GM18505 (cell line): ENCODE data around the gene PICALM.
"Not testable (repeated sequence)": the region's sequence is repeated elsewhere in the genome, so short reads cannot be mapped to it uniquely, and the experiment has no call there.

Source experiments
- ATAC-seq: cut with Tn5 transposase; IDR thresholded peaks from one replicate; pipeline ENCODE4 v1.9.1; 2021; ENCODE audit not compliant: unreplicated experiment
- POLR2A ChIP-seq: IDR thresholded peaks from 4 replicates; pipeline ENCODE4 v1.6.1; 2011; ENCODE audit warnings: borderline replicate concordance; ENCODE audit not compliant: insufficient read depth, insufficient read length; ENCODE audit errors: extremely low read depth

PICALM gene

DNA sequence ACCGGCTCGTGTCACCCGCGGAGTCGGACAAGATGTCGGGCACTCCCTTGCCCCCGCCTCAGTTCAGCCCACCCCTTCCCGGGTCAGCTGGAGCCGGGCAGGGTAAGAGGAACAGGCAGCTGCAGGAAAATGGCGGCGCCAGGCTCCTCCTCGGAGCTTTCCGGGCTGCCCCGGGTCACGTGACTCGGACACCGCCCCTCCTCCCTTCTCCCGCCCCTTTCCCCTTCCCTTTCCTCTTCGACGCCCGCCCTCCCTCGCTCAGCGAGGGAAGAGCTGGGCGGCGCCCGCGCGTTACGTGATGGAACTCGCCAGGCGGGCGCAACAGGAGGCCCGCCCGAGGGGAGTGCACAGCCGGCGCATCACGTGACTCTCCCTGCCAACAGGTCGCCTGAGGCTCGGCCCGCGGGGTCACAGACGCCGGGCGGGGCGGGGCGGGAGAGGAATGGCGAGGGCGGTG, at the start of gene PICALM:
Gene PICALM, minus strand, starts transcription at position 134 of the 457 bp plus-strand sequence. CDS start 304 bp downstream, outside the sequence.
- TF ChIP-seq POLR2A = peak; percentile 70
- ATAC-seq = peak; percentile 78

GRCh38 chr11:86118253-86118652, 49.4 kb upstream of the PICALM start:
- no peak for ATAC-seq
- TF ChIP-seq POLR2A = no peak

DNA sequence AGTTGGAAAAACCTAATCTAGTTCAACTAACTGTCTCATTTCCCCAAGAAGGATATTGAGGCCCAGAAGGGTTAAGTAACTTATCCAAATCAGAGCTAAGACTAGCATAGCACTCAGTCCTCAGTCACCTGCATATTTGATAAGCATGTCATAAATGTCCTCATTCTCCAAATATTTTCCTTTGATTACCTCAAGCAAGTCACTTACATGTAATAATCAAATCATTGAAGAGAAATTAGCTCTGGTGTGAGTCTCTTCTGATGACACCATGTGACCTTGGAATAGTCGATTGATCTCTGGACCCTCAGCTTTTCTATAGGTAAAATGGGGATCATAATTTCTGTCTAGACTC, 48.8 kb upstream of the PICALM start:
- no peak for TF ChIP-seq POLR2A
- no peak for ATAC-seq

DNA sequence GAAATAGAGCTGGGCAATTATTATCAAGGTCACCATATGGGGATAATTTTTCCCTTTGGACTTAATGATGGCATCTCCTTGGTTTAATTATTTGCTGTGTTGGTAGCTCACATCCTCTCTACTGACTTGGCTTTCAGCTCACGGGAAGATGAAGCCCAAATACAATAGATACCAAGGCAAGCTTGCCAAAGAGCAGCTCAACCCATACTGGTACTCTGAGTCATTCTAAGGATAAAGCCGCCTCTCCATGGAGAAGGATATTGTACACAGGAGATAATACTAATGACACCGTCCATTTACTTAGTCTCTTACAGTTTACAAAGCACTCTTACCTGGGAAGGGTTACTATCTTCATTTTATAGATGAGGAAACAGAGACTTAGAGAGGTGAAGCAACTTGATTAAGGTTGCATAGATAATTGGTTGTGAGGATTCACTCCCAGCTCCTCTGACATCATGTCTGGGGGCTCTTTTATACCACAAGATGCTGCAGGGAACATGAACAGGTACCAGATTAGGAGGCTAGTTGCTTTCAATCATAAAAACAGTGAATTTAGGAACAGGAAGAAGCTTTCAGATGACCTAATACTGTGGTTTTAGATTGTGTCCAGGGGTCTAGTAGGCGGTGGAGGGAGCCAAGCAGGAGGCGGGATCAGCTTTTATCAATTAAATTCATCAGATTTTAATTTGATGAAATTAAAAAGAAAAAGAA, 48.3 kb upstream of the PICALM start:
- no peak for ATAC-seq
- TF ChIP-seq POLR2A = no peak

GRCh38 chr11:86116386-86116726, 47.5 kb upstream of the PICALM start:
- TF ChIP-seq POLR2A = no peak
- peak; percentile 93 for ATAC-seq

- ATAC-seq = peak; percentile 37
- no peak for TF ChIP-seq POLR2A
Measured at GRCh38 chr11:86115542-86116385, 46.9 kb upstream of the PICALM start.

GRCh38 chr11:86108890-86109638, 40.2 kb upstream of the PICALM start:
- no peak for TF ChIP-seq POLR2A

GRCh38 chr11:86108191-86108590, 39.3 kb upstream of the PICALM start:
- ATAC-seq = no peak
- TF ChIP-seq POLR2A = no peak

More at GRCh38 chr11:86108890-86109638, 40.2 kb upstream of the PICALM start:
- no peak for ATAC-seq

DNA sequence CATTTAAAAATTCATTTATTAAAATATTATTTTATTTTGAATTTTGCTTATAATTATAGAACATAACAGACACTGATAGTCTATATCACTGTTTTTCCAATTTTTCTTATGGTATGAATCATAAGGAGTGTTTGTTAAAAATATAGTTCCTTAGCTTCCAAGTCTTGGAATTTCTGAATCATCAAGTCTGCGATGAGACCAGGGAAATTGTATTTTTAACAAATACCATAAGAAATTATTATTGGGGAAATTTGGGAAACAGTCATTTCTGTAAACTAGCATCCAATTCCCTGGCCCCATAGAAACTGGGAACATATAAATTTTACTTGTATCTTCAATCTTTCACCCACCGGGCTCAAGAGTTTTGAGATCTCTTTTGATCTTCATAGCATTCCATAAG, 38.0 kb upstream of the PICALM start:
- ATAC-seq = no peak
- no peak for TF ChIP-seq POLR2A

GRCh38 chr11:86106031-86106430, 37.1 kb upstream of the PICALM start:
- not testable (repeated sequence) for ATAC-seq

GRCh38 chr11:86105601-86106000, 36.7 kb upstream of the PICALM start:
- ATAC-seq = not testable (repeated sequence)

DNA sequence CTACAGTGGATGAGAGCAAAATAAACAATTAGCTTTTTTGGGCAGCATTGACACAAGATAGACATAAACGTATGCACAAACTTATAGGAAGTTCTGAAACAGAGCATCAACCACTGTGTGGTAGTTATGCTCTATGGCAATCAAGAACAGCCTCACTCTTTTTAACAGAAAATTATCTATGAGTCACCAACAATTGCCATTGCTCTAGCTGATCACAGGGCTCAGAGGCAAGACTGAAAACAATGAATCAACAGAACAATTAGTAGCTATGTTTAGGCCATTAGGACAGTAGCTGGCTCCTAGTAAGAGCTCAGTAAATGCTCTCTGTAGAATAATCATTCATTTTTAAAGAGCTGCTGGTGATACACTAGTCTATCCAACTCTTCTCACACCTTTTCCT, 34.9 kb upstream of the PICALM start:
- TF ChIP-seq POLR2A = no peak
- no peak for ATAC-seq

GRCh38 chr11:86101941-86102407, 33.1 kb upstream of the PICALM start:
- no peak for TF ChIP-seq POLR2A

DNA sequence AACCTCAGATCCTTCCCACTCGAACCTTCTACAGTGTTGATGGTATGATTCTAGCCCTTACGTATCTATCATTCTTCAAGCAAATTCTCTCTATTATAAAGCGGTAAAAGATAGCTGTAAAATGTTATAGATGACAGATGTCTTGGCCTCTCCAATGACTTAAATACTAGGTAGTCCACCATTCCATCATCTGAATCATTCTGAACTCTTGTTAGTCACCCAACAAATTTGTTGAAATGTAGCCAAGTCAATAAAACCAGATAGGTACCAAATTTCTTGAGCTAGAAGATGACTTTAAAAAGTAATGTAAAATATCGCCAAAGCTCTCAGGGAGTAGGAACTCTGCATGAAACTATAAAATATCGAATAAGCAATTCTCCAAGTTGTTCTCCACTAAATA, 32.6 kb upstream of the PICALM start:
- ATAC-seq = no peak
- TF ChIP-seq POLR2A = no peak

More at GRCh38 chr11:86101941-86102407, 33.1 kb upstream of the PICALM start:
- ATAC-seq = no peak

DNA sequence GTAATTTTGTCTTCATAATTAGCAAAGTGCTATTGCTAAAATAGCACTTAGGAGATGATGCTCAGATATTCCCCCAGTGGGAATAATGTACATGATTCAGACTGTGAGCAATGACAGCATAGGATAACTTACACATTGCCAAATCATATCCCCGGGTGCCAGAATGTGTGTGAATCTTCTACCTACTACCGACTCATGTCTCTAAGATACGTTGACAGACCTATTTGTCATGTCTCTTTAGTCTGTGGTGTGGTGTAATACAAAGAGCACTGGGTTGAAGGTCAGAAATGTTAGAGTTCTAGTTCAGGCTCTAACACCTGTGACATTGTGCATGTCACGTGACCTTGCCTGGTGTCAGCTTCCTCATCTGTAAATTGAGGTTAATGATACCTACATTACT, 31.0 kb upstream of the PICALM start:
- no peak for TF ChIP-seq POLR2A

More for the DNA sequence above, 31.0 kb upstream of the PICALM start:
- ATAC-seq = no peak
